PC-3 (cell line): ENCODE data around the gene LAMB4. TPM values are rescaled to one million over a fixed set of nuclear protein-coding genes. Genes with fewer than 3 reads are reported as not detected.

Experiments
- ATAC-seq: fragments of 200-7000 bp; cut with Tn5 transposase; 2 replicates; pipeline ENCODE4 v1.9.1; 2020; ENCODE audit warnings: mild to moderate bottlenecking, moderate library complexity
- BruUV-seq: library from RNA; stranded (reverse); fragments of 400-500 nt; replicated peaks from 2 replicates; lab custom pipeline; 2021; lab: Mats Ljungman, UMichigan
- CTCF ChIA-PET: fragments of 300-600 bp; sonication (Branson Sonifier 250); formaldehyde crosslinking; loops from one replicate; lab custom pipeline; 2022; ENCODE audit warnings: antibody characterized with exemption; lab: Charles Lee
- POLR2A ChIA-PET: fragments of 300-600 bp; sonication (Branson Sonifier 250); formaldehyde crosslinking; loops from one replicate; lab custom pipeline; 2022; ENCODE audit warnings: antibody characterized with exemption; ENCODE audit not compliant: unreplicated experiment; lab: Charles Lee
- DNase-seq: peaks from one replicate; pipeline ENCODE4 v3.0.0-alpha.2; 2015
- H2AFZ ChIP-seq: fragments of 300-600 bp; sonication (generic); 2 replicates; pipeline ENCODE4 v1.6.0; 2016; ENCODE audit warnings: antibody characterized with exemption, low read length
- H3F3A ChIP-seq: fragments of 300-600 bp; sonication (generic); one replicate; pipeline ENCODE4 v1.6.0; 2017; ENCODE audit warnings: antibody characterized with exemption, low read length, control low read depth, mild to moderate bottlenecking; ENCODE audit not compliant: unreplicated experiment
- H3K27ac ChIP-seq: fragments of 300-600 bp; sonication (generic); 2 replicates; pipeline ENCODE4 v1.5.1; 2016; ENCODE audit warnings: mild to moderate bottlenecking, low read length
- H3K27me3 ChIP-seq: fragments of 300-600 bp; sonication (generic); 2 replicates; pipeline ENCODE4 v1.6.1; 2016; ENCODE audit warnings: low read length, mixed read lengths
- H3K36me3 ChIP-seq: fragments of 300-600 bp; sonication (generic); 2 replicates; pipeline ENCODE4 v1.6.1; 2016; ENCODE audit warnings: low read depth, mixed run types, low read length, mixed read lengths
- H3K4me1 ChIP-seq: fragments of 300-600 bp; sonication (generic); 2 replicates; pipeline ENCODE4 v1.5.1; 2016; ENCODE audit warnings: low read length; ENCODE audit not compliant: insufficient read depth
- H3K4me2 ChIP-seq: fragments of 300-600 bp; sonication (generic); 2 replicates; pipeline ENCODE4 v1.6.0; 2016; ENCODE audit warnings: low read length
- H3K4me3 ChIP-seq: fragments of 300-600 bp; sonication (generic); 2 replicates; pipeline ENCODE4 v1.5.1; 2016; ENCODE audit warnings: mild to moderate bottlenecking, low read length, mixed read lengths
- H3K79me2 ChIP-seq: fragments of 300-600 bp; sonication (generic); 2 replicates; pipeline ENCODE4 v1.6.1; 2017; ENCODE audit warnings: low read length, mixed read lengths
- H3K9ac ChIP-seq: fragments of 300-600 bp; sonication (generic); 2 replicates; pipeline ENCODE4 v1.6.0; 2016; ENCODE audit warnings: mild to moderate bottlenecking, low read length
- H3K9me2 ChIP-seq: fragments of 300-600 bp; sonication (generic); replicated peaks from 2 replicates; pipeline ENCODE4 v1.6.1; 2016; ENCODE audit warnings: mixed run types, low read length, mixed read lengths
- H3K9me3 ChIP-seq: fragments of 300-600 bp; sonication (generic); 2 replicates; pipeline ENCODE4 v1.6.1; 2016; ENCODE audit warnings: low read length, mixed read lengths
- H4K20me1 ChIP-seq: fragments of 300-600 bp; sonication (generic); 2 replicates; pipeline ENCODE4 v1.6.1; 2016; ENCODE audit warnings: low read length, mixed read lengths
- CTCF ChIP-seq: fragments of 300-600 bp; sonication (generic); conservative IDR thresholded peaks from 2 replicates; pipeline ENCODE4 v1.5.1; 2017; ENCODE audit warnings: antibody characterized with exemption, low read depth, mild to moderate bottlenecking, low read length
- EZH2 ChIP-seq: fragments of 300-600 bp; sonication (generic); IDR thresholded peaks from one replicate; pipeline ENCODE4 v1.6.1; 2017; ENCODE audit warnings: antibody characterized with exemption, mild to moderate bottlenecking, low read length; ENCODE audit not compliant: unreplicated experiment
- EZH2phosphoT487 ChIP-seq: fragments of 300-600 bp; sonication (generic); IDR thresholded peaks from 2 replicates; pipeline ENCODE4 v1.6.1; 2018; ENCODE audit warnings: mild to moderate bottlenecking, antibody characterized with exemption, low read length, borderline replicate concordance
- intact Hi-C: fragments of 100-400 bp; cut with micrococcal nuclease; formaldehyde crosslinking; loops from 2 replicates; pipeline ENCODE4 v1.9.0; 2023
- total RNA-seq: library from RNA; depleted of rRNA; stranded (reverse); fragments of >200 nt; gene quantifications from 2 replicates; pipeline ENCODE4 v1.2.3, GENCODE V29; 2014

The LAMB4 gene
- total RNA-seq, 1 experiment from 2014 or later, result 0.04 TPM

- Histone ChIP-seq H3K27ac (no peak overlapping the region), H3F3A (peaks cover 14% of the 10 kb centered on the region), H3K9me3 (no peaks in the 10 kb centered on the region), H3K9ac (no peak overlapping the region), H3K4me1 (peaks cover 49% of the 10 kb centered on the region), H3K4me3 (no peak overlapping the region), H4K20me1 (no peaks in the 10 kb centered on the region), H3K4me2 (no peak overlapping the region), H3K79me2 (peaks cover 14% of the 10 kb centered on the region), H2AFZ (no peak overlapping the region), H3K27me3 (no peaks in the 10 kb centered on the region), H3K9me2 (no peaks in the 10 kb centered on the region), H3K36me3 (peaks cover 32% of the 10 kb centered on the region)
- no TSS peak for BruUV-seq
- ATAC-seq (no peak), DNase-seq (no peak)
- TF ChIP-seq EZH2 (no peak), EZH2phosphoT487 (no peak), CTCF (no peak)
- intact Hi-C loops, result loop anchor here (2.0 kb wide), 1 partner anchor 45 kb away; no protein-coding TSS in a partner anchor
- ChIA-PET CTCF (interaction anchor here (1.3 kb wide), 1 partner anchor 23 kb away, joined by 4 read pairs; no protein-coding TSS in a partner anchor), POLR2A (no interaction called here)
Observed at GRCh38 chr7:107993891-107994291, 136.3 kb downstream of the LAMB4 start.

GRCh38 chr7:107989618-107990373 is 140.4 kb downstream of the LAMB4 start:
- no peaks in the 10 kb centered on the region for H4K20me1 ChIP-seq
- no peak overlapping the region for H3K9ac ChIP-seq
- ATAC-seq, result no peak
- no peaks in the 10 kb centered on the region for H3F3A ChIP-seq
- peaks cover 56% of the 10 kb centered on the region for H3K36me3 ChIP-seq
- intact Hi-C loops, result no loop called here
- CTCF ChIA-PET, result no interaction called here
- no TSS peak for BruUV-seq
- DNase-seq, result no peak
- H3K4me3 ChIP-seq, result no peak overlapping the region
- no peak overlapping the region for H2AFZ ChIP-seq
- no peaks in the 10 kb centered on the region for H3K27me3 ChIP-seq
- no peaks in the 10 kb centered on the region for H3K9me2 ChIP-seq
- H3K4me2 ChIP-seq, result no peak overlapping the region
- H3K27ac ChIP-seq, result no peak overlapping the region
- H3K4me1 ChIP-seq, result peaks cover 9% of the 10 kb centered on the region
- H3K79me2 ChIP-seq, result no peaks in the 10 kb centered on the region
- H3K9me3 ChIP-seq, result no peaks in the 10 kb centered on the region
- POLR2A ChIA-PET, result no interaction called here
- TF ChIP-seq CTCF (no peak), EZH2 (no peak), EZH2phosphoT487 (no peak)
